Esophagus muscularis mucosa (tissue), 4 donors: ENCODE results near the gene NXPE2.

Experiments
- CTCF ChIP-seq, 3 experiments: fragments of 200-600 bp in 2 of 3; fragments of 450-650 bp in 1 of 3; sonication (generic) in 2 of 3; IDR thresholded peaks; one replicate each; pipeline ENCODE4 v1.5.1; 2017 to 2019; ENCODE audit warnings: antibody characterized with exemption in 3 of 3, mild to moderate bottlenecking in 2 of 3, moderate library complexity in 1 of 3
- EP300 ChIP-seq: sonication (generic); formaldehyde crosslinking; IDR thresholded peaks from one replicate; pipeline ENCODE4 v1.6.1; 2017; ENCODE audit warnings: antibody characterized with exemption
- POLR2A ChIP-seq: fragments of 450-650 bp; IDR thresholded peaks from one replicate; pipeline ENCODE4 v1.6.1; 2017; ENCODE audit warnings: antibody characterized with exemption, moderate library complexity, mild to moderate bottlenecking, low read depth
- POLR2AphosphoS5 ChIP-seq, 2 donors: sonication (generic); formaldehyde crosslinking; IDR thresholded peaks; one replicate each; pipeline ENCODE4 v1.6.1; 2017; ENCODE audit warnings: antibody characterized with exemption in 2 of 2

GRCh38 chr11:114666760-114667159, 11.6 kb upstream of the NXPE2 start:
- no peak for TF ChIP-seq CTCF (IDR thresholded peaks at IDR 0.05)
- no peak for TF ChIP-seq POLR2A
- no peak for TF ChIP-seq POLR2AphosphoS5 (IDR thresholded peaks at IDR 0.05)
- TF ChIP-seq EP300: no peak
